PC-3 (cell line): Measurements from ENCODE around the gene RABGAP1L. TPM values are rescaled to one million over a fixed set of nuclear protein-coding genes. Genes with fewer than 3 reads are reported as not detected.

ENCODE experiments used
- ATAC-seq: fragments of 200-7000 bp; cut with Tn5 transposase; 2 replicates; pipeline ENCODE4 v1.9.1; 2020; ENCODE audit warnings: mild to moderate bottlenecking, moderate library complexity
- BruUV-seq: library from RNA; stranded (reverse); fragments of 400-500 nt; replicated peaks from 2 replicates; lab custom pipeline; 2021; lab: Mats Ljungman, UMichigan
- CTCF ChIA-PET: fragments of 300-600 bp; sonication (Branson Sonifier 250); formaldehyde crosslinking; loops from one replicate; lab custom pipeline; 2022; ENCODE audit warnings: antibody characterized with exemption; lab: Charles Lee
- POLR2A ChIA-PET: fragments of 300-600 bp; sonication (Branson Sonifier 250); formaldehyde crosslinking; loops from one replicate; lab custom pipeline; 2022; ENCODE audit warnings: antibody characterized with exemption; ENCODE audit not compliant: unreplicated experiment; lab: Charles Lee
- DNase-seq: peaks from one replicate; pipeline ENCODE4 v3.0.0-alpha.2; 2015
- H2AFZ ChIP-seq: fragments of 300-600 bp; sonication (generic); 2 replicates; pipeline ENCODE4 v1.6.0; 2016; ENCODE audit warnings: antibody characterized with exemption, low read length
- H3F3A ChIP-seq: fragments of 300-600 bp; sonication (generic); one replicate; pipeline ENCODE4 v1.6.0; 2017; ENCODE audit warnings: antibody characterized with exemption, low read length, control low read depth, mild to moderate bottlenecking; ENCODE audit not compliant: unreplicated experiment
- H3K27ac ChIP-seq: fragments of 300-600 bp; sonication (generic); 2 replicates; pipeline ENCODE4 v1.5.1; 2016; ENCODE audit warnings: mild to moderate bottlenecking, low read length
- H3K27me3 ChIP-seq: fragments of 300-600 bp; sonication (generic); 2 replicates; pipeline ENCODE4 v1.6.1; 2016; ENCODE audit warnings: low read length, mixed read lengths
- H3K36me3 ChIP-seq: fragments of 300-600 bp; sonication (generic); 2 replicates; pipeline ENCODE4 v1.6.1; 2016; ENCODE audit warnings: low read depth, mixed run types, low read length, mixed read lengths
- H3K4me1 ChIP-seq: fragments of 300-600 bp; sonication (generic); 2 replicates; pipeline ENCODE4 v1.5.1; 2016; ENCODE audit warnings: low read length; ENCODE audit not compliant: insufficient read depth
- H3K4me2 ChIP-seq: fragments of 300-600 bp; sonication (generic); 2 replicates; pipeline ENCODE4 v1.6.0; 2016; ENCODE audit warnings: low read length
- H3K4me3 ChIP-seq: fragments of 300-600 bp; sonication (generic); 2 replicates; pipeline ENCODE4 v1.5.1; 2016; ENCODE audit warnings: mild to moderate bottlenecking, low read length, mixed read lengths
- H3K79me2 ChIP-seq: fragments of 300-600 bp; sonication (generic); 2 replicates; pipeline ENCODE4 v1.6.1; 2017; ENCODE audit warnings: low read length, mixed read lengths
- H3K9ac ChIP-seq: fragments of 300-600 bp; sonication (generic); 2 replicates; pipeline ENCODE4 v1.6.0; 2016; ENCODE audit warnings: mild to moderate bottlenecking, low read length
- H3K9me2 ChIP-seq: fragments of 300-600 bp; sonication (generic); replicated peaks from 2 replicates; pipeline ENCODE4 v1.6.1; 2016; ENCODE audit warnings: mixed run types, low read length, mixed read lengths
- H3K9me3 ChIP-seq: fragments of 300-600 bp; sonication (generic); 2 replicates; pipeline ENCODE4 v1.6.1; 2016; ENCODE audit warnings: low read length, mixed read lengths
- H4K20me1 ChIP-seq: fragments of 300-600 bp; sonication (generic); 2 replicates; pipeline ENCODE4 v1.6.1; 2016; ENCODE audit warnings: low read length, mixed read lengths
- CTCF ChIP-seq: fragments of 300-600 bp; sonication (generic); conservative IDR thresholded peaks from 2 replicates; pipeline ENCODE4 v1.5.1; 2017; ENCODE audit warnings: antibody characterized with exemption, low read depth, mild to moderate bottlenecking, low read length
- EZH2 ChIP-seq: fragments of 300-600 bp; sonication (generic); IDR thresholded peaks from one replicate; pipeline ENCODE4 v1.6.1; 2017; ENCODE audit warnings: antibody characterized with exemption, mild to moderate bottlenecking, low read length; ENCODE audit not compliant: unreplicated experiment
- EZH2phosphoT487 ChIP-seq: fragments of 300-600 bp; sonication (generic); IDR thresholded peaks from 2 replicates; pipeline ENCODE4 v1.6.1; 2018; ENCODE audit warnings: mild to moderate bottlenecking, antibody characterized with exemption, low read length, borderline replicate concordance
- intact Hi-C: fragments of 100-400 bp; cut with micrococcal nuclease; formaldehyde crosslinking; loops from 2 replicates; pipeline ENCODE4 v1.9.0; 2023
- total RNA-seq: library from RNA; depleted of rRNA; stranded (reverse); fragments of >200 nt; gene quantifications from 2 replicates; pipeline ENCODE4 v1.2.3, GENCODE V29; 2014

Gene RABGAP1L
- total RNA-seq, 1 experiment from 2014 or later, result 24.4 TPM

- no peak overlapping the region for H3K27ac ChIP-seq
- H3K9me3 ChIP-seq, result no peaks in the 10 kb centered on the region
- CTCF ChIA-PET, result no interaction called here
- no peak overlapping the region for H2AFZ ChIP-seq
- no peak overlapping the region for H3K9ac ChIP-seq
- DNase-seq (no peak), ATAC-seq (no peak)
- no peak for TF ChIP-seq CTCF
- no peak for TF ChIP-seq EZH2
- no peak for TF ChIP-seq EZH2phosphoT487
- intact Hi-C loops, result no loop called here
- no TSS peak for BruUV-seq
- H3K4me3 ChIP-seq, result no peak overlapping the region
- H3K36me3 ChIP-seq, result no peaks in the 10 kb centered on the region
- no peaks in the 10 kb centered on the region for H3K4me1 ChIP-seq
- H3K79me2 ChIP-seq, result no peaks in the 10 kb centered on the region
- H3F3A ChIP-seq, result no peaks in the 10 kb centered on the region
- POLR2A ChIA-PET, result no interaction called here
- no peaks in the 10 kb centered on the region for H4K20me1 ChIP-seq
- no peaks in the 10 kb centered on the region for H3K27me3 ChIP-seq
- H3K9me2 ChIP-seq, result no peaks in the 10 kb centered on the region
- no peak overlapping the region for H3K4me2 ChIP-seq
Observed at GRCh38 chr1:174940646-174941175, 781.4 kb downstream of the RABGAP1L start.

- ATAC-seq, result no peak
- POLR2A ChIA-PET, result no interaction called here
Observed at GRCh38 chr1:174942547-174943255, 783.4 kb downstream of the RABGAP1L start.

More at GRCh38 chr1:174942547-174943255, 783.4 kb downstream of the RABGAP1L start:
- no peak overlapping the region for H3K4me2 ChIP-seq
- intact Hi-C loops, result no loop called here
- no peaks in the 10 kb centered on the region for H3K9me3 ChIP-seq
- H4K20me1 ChIP-seq, result no peaks in the 10 kb centered on the region
- no TSS peak for BruUV-seq
- no peaks in the 10 kb centered on the region for H3K9me2 ChIP-seq
- CTCF ChIA-PET, result no interaction called here
- no peak overlapping the region for H3K27ac ChIP-seq
- no peak overlapping the region for H3K4me3 ChIP-seq
- TF ChIP-seq EZH2 (no peak), CTCF (no peak), EZH2phosphoT487 (no peak)
- no peaks in the 10 kb centered on the region for H3K79me2 ChIP-seq
- DNase-seq, result no peak
- no peaks in the 10 kb centered on the region for H3K36me3 ChIP-seq
- no peaks in the 10 kb centered on the region for H3K4me1 ChIP-seq
- no peak overlapping the region for H3K9ac ChIP-seq
- no peaks in the 10 kb centered on the region for H3K27me3 ChIP-seq
- no peak overlapping the region for H2AFZ ChIP-seq
- no peaks in the 10 kb centered on the region for H3F3A ChIP-seq
